KMS-11 (cell line): Measurements from ENCODE around the gene MACROD2.

Experiments used
- H2AFZ ChIP-seq: fragments of 200-600 bp; sonication (generic); 2 replicates; pipeline ENCODE4 v1.6.1; 2016; ENCODE audit warnings: antibody characterized with exemption, mixed run types, low read depth
- H3K27ac ChIP-seq: fragments of 200-600 bp; sonication (generic); 2 replicates; pipeline ENCODE4 v1.6.1; 2016; ENCODE audit warnings: mild to moderate bottlenecking, mixed run types
- H3K27me3 ChIP-seq: fragments of 200-600 bp; sonication (generic); 2 replicates; pipeline ENCODE4 v1.6.1; 2017; ENCODE audit warnings: mild to moderate bottlenecking, low read depth, mixed run types, moderate library complexity; ENCODE audit not compliant: insufficient read depth
- H3K36me3 ChIP-seq: fragments of 200-600 bp; sonication (generic); 2 replicates; pipeline ENCODE4 v1.6.1; 2017; ENCODE audit warnings: mild to moderate bottlenecking, mixed run types; ENCODE audit not compliant: insufficient read depth
- H3K4me1 ChIP-seq: fragments of 200-600 bp; sonication (generic); 2 replicates; pipeline ENCODE4 v1.6.1; 2016; ENCODE audit warnings: mild to moderate bottlenecking, low read depth, mixed run types; ENCODE audit not compliant: poor library complexity, severe bottlenecking
- H3K4me2 ChIP-seq: fragments of 200-600 bp; sonication (generic); 2 replicates; pipeline ENCODE4 v1.7.0; 2016; ENCODE audit warnings: mild to moderate bottlenecking, mixed run types
- H3K4me3 ChIP-seq: fragments of 200-600 bp; sonication (generic); IDR thresholded peaks from 2 replicates; pipeline ENCODE4 v1.6.1; 2017; ENCODE audit warnings: low read depth, low read length, mixed read lengths; ENCODE audit not compliant: insufficient read depth
- H3K79me2 ChIP-seq: fragments of 200-600 bp; sonication (generic); 2 replicates; pipeline ENCODE4 v1.6.1; 2016; ENCODE audit warnings: low read depth, mixed run types; ENCODE audit not compliant: insufficient read depth
- H3K9ac ChIP-seq: fragments of 200-600 bp; sonication (generic); 2 replicates; pipeline ENCODE4 v1.6.1; 2016; ENCODE audit warnings: mild to moderate bottlenecking, mixed run types
- H4K20me1 ChIP-seq: fragments of 200-600 bp; sonication (generic); 2 replicates; pipeline ENCODE4 v1.6.1; 2016; ENCODE audit warnings: mild to moderate bottlenecking, mixed run types; ENCODE audit not compliant: insufficient read depth
- CTCF ChIP-seq: fragments of 200-600 bp; sonication (generic); conservative IDR thresholded peaks from 2 replicates; pipeline ENCODE4 v1.6.1; 2017; ENCODE audit warnings: low read depth, mild to moderate bottlenecking, antibody characterized with exemption, low read length, moderate library complexity, mixed read lengths

Gene MACROD2

GRCh38 chr20:15838466-15838865 lies 1843.2 kb downstream of the MACROD2 start:
- Histone ChIP-seq H3K4me1 (no peaks in the 10 kb centered on the region), H3K27me3 (no peaks in the 10 kb centered on the region; the same call in 1 of the 2 replicates), H4K20me1 (no peaks in the 10 kb centered on the region), H2AFZ (no peak overlapping the region), H3K27ac (no peak overlapping the region), H3K4me3 (no peak overlapping the region), H3K36me3 (no peaks in the 10 kb centered on the region), H3K79me2 (no peaks in the 10 kb centered on the region), H3K4me2 (no peak overlapping the region), H3K9ac (no peak overlapping the region)
- TF ChIP-seq CTCF, result no peak

- no peaks in the 10 kb centered on the region; the same call in 1 of the 2 replicates for H3K27me3 ChIP-seq
- H3K4me3 ChIP-seq, result no peak overlapping the region
- TF ChIP-seq CTCF, result no peak
- no peak overlapping the region for H3K27ac ChIP-seq
- H3K79me2 ChIP-seq, result no peaks in the 10 kb centered on the region
- no peak overlapping the region for H3K4me2 ChIP-seq
- no peaks in the 10 kb centered on the region for H3K4me1 ChIP-seq
- no peak overlapping the region for H3K9ac ChIP-seq
- H2AFZ ChIP-seq, result no peak overlapping the region
- no peaks in the 10 kb centered on the region for H3K36me3 ChIP-seq
- H4K20me1 ChIP-seq, result no peaks in the 10 kb centered on the region
These were observed 1845.5 kb downstream of the MACROD2 start for GRCh38 chr20:15840636-15841301.

- Histone ChIP-seq H3K4me1 (no peaks in the 10 kb centered on the region), H2AFZ (no peak overlapping the region), H3K36me3 (no peaks in the 10 kb centered on the region), H3K79me2 (no peaks in the 10 kb centered on the region), H3K4me2 (no peak overlapping the region), H3K27ac (no peak overlapping the region), H3K9ac (no peak overlapping the region), H3K27me3 (no peaks in the 10 kb centered on the region), H4K20me1 (no peaks in the 10 kb centered on the region), H3K4me3 (no peak overlapping the region)
- no peak for TF ChIP-seq CTCF
These were observed 1847.6 kb downstream of the MACROD2 start for GRCh38 chr20:15842872-15843271.

GRCh38 chr20:15843777-15844176 lies 1848.5 kb downstream of the MACROD2 start:
- H3K36me3 ChIP-seq, result no peaks in the 10 kb centered on the region
- H3K4me3 ChIP-seq, result no peak overlapping the region
- H3K9ac ChIP-seq, result no peak overlapping the region
- H3K27me3 ChIP-seq, result no peaks in the 10 kb centered on the region
- no peaks in the 10 kb centered on the region for H4K20me1 ChIP-seq
- H3K79me2 ChIP-seq, result no peaks in the 10 kb centered on the region
- H2AFZ ChIP-seq, result no peak overlapping the region
- no peak overlapping the region for H3K27ac ChIP-seq
- no peaks in the 10 kb centered on the region for H3K4me1 ChIP-seq
- no peak overlapping the region for H3K4me2 ChIP-seq
- no peak for TF ChIP-seq CTCF
